NB4 (cell line): ENCODE results near the gene HSPG2.
A peak's percentile ranks its signal among the peaks of the same experiment; 100 is the strongest.

Experiments
- MAX ChIP-seq: IDR thresholded peaks from 2 replicates; pipeline ENCODE4 v1.6.1; 2011; ENCODE audit warnings: low read depth, low read length
- MYC ChIP-seq: IDR thresholded peaks from 2 replicates; pipeline ENCODE4 v1.6.1; 2011; ENCODE audit warnings: low read depth, low read length
- POLR2A ChIP-seq: IDR thresholded peaks from 2 replicates; pipeline ENCODE4 v1.6.1; 2011; ENCODE audit warnings: mild to moderate bottlenecking; ENCODE audit not compliant: insufficient read length; ENCODE audit errors: extremely low read depth
- TF ChIP-seq, protein P1 (sequence below): IDR thresholded peaks from one replicate; pipeline ENCODE4 v1.5.1; 2012; ENCODE audit warnings: low read depth, low read length

- TF ChIP-seq POLR2A (no peak), MAX (0 out of 2 replicates have a peak, but pooled peaks have one; percentile 5), MYC (no peak)
- TF ChIP-seq, protein P1, sequence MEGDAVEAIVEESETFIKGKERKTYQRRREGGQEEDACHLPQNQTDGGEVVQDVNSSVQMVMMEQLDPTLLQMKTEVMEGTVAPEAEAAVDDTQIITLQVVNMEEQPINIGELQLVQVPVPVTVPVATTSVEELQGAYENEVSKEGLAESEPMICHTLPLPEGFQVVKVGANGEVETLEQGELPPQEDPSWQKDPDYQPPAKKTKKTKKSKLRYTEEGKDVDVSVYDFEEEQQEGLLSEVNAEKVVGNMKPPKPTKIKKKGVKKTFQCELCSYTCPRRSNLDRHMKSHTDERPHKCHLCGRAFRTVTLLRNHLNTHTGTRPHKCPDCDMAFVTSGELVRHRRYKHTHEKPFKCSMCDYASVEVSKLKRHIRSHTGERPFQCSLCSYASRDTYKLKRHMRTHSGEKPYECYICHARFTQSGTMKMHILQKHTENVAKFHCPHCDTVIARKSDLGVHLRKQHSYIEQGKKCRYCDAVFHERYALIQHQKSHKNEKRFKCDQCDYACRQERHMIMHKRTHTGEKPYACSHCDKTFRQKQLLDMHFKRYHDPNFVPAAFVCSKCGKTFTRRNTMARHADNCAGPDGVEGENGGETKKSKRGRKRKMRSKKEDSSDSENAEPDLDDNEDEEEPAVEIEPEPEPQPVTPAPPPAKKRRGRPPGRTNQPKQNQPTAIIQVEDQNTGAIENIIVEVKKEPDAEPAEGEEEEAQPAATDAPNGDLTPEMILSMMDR = no peak
These were observed 155.2 kb downstream of the HSPG2 start for GRCh38 chr1:21781815-21782348.
